ENCODE measurements around the gene RASA3. TPM values are rescaled to one million over a fixed set of nuclear protein-coding genes. Genes with fewer than 3 reads are reported as not detected.

RASA3 gene
- total RNA-seq, 1 experiment from 2014 or later: 22.3 TPM

GRCh38 chr13:114087430-114087829, 45.0 kb downstream of the RASA3 start (continued):
- TF ChIP-seq, protein P1, sequence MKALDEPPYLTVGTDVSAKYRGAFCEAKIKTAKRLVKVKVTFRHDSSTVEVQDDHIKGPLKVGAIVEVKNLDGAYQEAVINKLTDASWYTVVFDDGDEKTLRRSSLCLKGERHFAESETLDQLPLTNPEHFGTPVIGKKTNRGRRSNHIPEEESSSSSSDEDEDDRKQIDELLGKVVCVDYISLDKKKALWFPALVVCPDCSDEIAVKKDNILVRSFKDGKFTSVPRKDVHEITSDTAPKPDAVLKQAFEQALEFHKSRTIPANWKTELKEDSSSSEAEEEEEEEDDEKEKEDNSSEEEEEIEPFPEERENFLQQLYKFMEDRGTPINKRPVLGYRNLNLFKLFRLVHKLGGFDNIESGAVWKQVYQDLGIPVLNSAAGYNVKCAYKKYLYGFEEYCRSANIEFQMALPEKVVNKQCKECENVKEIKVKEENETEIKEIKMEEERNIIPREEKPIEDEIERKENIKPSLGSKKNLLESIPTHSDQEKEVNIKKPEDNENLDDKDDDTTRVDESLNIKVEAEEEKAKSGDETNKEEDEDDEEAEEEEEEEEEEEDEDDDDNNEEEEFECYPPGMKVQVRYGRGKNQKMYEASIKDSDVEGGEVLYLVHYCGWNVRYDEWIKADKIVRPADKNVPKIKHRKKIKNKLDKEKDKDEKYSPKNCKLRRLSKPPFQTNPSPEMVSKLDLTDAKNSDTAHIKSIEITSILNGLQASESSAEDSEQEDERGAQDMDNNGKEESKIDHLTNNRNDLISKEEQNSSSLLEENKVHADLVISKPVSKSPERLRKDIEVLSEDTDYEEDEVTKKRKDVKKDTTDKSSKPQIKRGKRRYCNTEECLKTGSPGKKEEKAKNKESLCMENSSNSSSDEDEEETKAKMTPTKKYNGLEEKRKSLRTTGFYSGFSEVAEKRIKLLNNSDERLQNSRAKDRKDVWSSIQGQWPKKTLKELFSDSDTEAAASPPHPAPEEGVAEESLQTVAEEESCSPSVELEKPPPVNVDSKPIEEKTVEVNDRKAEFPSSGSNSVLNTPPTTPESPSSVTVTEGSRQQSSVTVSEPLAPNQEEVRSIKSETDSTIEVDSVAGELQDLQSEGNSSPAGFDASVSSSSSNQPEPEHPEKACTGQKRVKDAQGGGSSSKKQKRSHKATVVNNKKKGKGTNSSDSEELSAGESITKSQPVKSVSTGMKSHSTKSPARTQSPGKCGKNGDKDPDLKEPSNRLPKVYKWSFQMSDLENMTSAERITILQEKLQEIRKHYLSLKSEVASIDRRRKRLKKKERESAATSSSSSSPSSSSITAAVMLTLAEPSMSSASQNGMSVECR (CRISPR knock-in tag; IDR thresholded peaks at IDR 0.05; ENCODE audit: borderline replicate concordance): no peak
- TF ChIP-seq SMAD3 (CRISPR knock-in tag; IDR thresholded peaks at IDR 0.05; ENCODE audit: borderline replicate concordance) (no peak), RELA (CRISPR knock-in tag; IDR thresholded peaks at IDR 0.05; ENCODE audit: borderline replicate concordance) (no peak), TP53 (CRISPR knock-in tag; IDR thresholded peaks at IDR 0.05) (no peak), MYBL2 (CRISPR knock-in tag; IDR thresholded peaks at IDR 0.05) (no peak)

- H3K27me3 Mint-ChIP-seq (ENCODE audit: low read depth): no peaks in the 10 kb centered on the region
- 0 out of 2 replicates have a peak, but pooled peaks cover 4% of the 10 kb centered on the region for H3K4me1 Mint-ChIP-seq
- ChIA-PET CTCF (interaction anchor here (1.5 kb wide), 1 partner anchor 29 kb away, joined by 3 read pairs; no protein-coding TSS in a partner anchor), POLR2A (no interaction called here)
- no peak overlapping the region for H3K27ac Mint-ChIP-seq
- ATAC-seq (no peak), DNase-seq (ENCODE audit: low spot score) (no peak)
- peaks cover 12% of the 10 kb centered on the region; the same call in 1 of the 2 replicates for H3K9me3 Mint-ChIP-seq
- peaks cover 14% of the 10 kb centered on the region for H3K36me3 Mint-ChIP-seq
- H3K4me3 Mint-ChIP-seq: no peak overlapping the region
- no peak for TF ChIP-seq CBFB (CRISPR knock-in tag; IDR thresholded peaks at IDR 0.05; ENCODE audit: low read depth)
- no peak for TF ChIP-seq ZNF512 (CRISPR knock-in tag; IDR thresholded peaks at IDR 0.05; ENCODE audit: borderline replicate concordance)
- TF ChIP-seq SOX15 (CRISPR knock-in tag; IDR thresholded peaks at IDR 0.05): no peak
- TF ChIP-seq, protein P2, sequence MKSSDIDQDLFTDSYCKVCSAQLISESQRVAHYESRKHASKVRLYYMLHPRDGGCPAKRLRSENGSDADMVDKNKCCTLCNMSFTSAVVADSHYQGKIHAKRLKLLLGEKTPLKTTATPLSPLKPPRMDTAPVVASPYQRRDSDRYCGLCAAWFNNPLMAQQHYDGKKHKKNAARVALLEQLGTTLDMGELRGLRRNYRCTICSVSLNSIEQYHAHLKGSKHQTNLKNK (CRISPR knock-in tag; IDR thresholded peaks at IDR 0.05): no peak
- TF ChIP-seq IRF2 (CRISPR knock-in tag; IDR thresholded peaks at IDR 0.05; ENCODE audit: borderline replicate concordance, low read depth): no peak
- TF ChIP-seq, protein P3, sequence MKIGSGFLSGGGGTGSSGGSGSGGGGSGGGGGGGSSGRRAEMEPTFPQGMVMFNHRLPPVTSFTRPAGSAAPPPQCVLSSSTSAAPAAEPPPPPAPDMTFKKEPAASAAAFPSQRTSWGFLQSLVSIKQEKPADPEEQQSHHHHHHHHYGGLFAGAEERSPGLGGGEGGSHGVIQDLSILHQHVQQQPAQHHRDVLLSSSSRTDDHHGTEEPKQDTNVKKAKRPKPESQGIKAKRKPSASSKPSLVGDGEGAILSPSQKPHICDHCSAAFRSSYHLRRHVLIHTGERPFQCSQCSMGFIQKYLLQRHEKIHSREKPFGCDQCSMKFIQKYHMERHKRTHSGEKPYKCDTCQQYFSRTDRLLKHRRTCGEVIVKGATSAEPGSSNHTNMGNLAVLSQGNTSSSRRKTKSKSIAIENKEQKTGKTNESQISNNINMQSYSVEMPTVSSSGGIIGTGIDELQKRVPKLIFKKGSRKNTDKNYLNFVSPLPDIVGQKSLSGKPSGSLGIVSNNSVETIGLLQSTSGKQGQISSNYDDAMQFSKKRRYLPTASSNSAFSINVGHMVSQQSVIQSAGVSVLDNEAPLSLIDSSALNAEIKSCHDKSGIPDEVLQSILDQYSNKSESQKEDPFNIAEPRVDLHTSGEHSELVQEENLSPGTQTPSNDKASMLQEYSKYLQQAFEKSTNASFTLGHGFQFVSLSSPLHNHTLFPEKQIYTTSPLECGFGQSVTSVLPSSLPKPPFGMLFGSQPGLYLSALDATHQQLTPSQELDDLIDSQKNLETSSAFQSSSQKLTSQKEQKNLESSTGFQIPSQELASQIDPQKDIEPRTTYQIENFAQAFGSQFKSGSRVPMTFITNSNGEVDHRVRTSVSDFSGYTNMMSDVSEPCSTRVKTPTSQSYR (CRISPR knock-in tag; IDR thresholded peaks at IDR 0.05): no peak
- no peak for TF ChIP-seq JUN (CRISPR knock-in tag; IDR thresholded peaks at IDR 0.05)
- TF ChIP-seq GABPB1 (CRISPR knock-in tag; IDR thresholded peaks at IDR 0.05): no peak
- TF ChIP-seq PRDM15 (CRISPR knock-in tag; IDR thresholded peaks at IDR 0.05): no peak
- TF ChIP-seq SMAD3 (CRISPR knock-in tag; IDR thresholded peaks at IDR 0.05; ENCODE audit: borderline replicate concordance): no peak
- TF ChIP-seq ZBTB43 (CRISPR knock-in tag; IDR thresholded peaks at IDR 0.05): no peak
- TF ChIP-seq ATF6 (CRISPR knock-in tag; IDR thresholded peaks at IDR 0.05): no peak
Measured at GRCh38 chr13:114082849-114083645, 49.4 kb downstream of the RASA3 start.
